GM23338 (cell line): ENCODE results near the gene OR1C1. TPM values are rescaled to one million over a fixed set of nuclear protein-coding genes. Genes with fewer than 3 reads are reported as not detected.

Experiments used
- ATAC-seq: fragments of 200-7000 bp; cut with Tn5 transposase; 3 replicates; pipeline ENCODE4 v1.9.1; 2020
- DNase-seq: peaks from one replicate; pipeline ENCODE4 v3.0.0-alpha.2; 2015; ENCODE audit warnings: low spot score
- H2AFZ ChIP-seq: fragments of 200-600 bp; sonication (generic); 2 replicates; pipeline ENCODE4 v1.8.0; 2016; ENCODE audit warnings: antibody characterized with exemption, mild to moderate bottlenecking, moderate library complexity
- H3F3A ChIP-seq: fragments of 200-600 bp; sonication (generic); replicated peaks from 2 replicates; pipeline ENCODE4 v1.8.0; 2017; ENCODE audit warnings: antibody characterized with exemption, mixed run types, low read depth
- H3K27ac ChIP-seq: fragments of 200-600 bp; sonication (generic); 2 replicates; pipeline ENCODE4 v1.6.1; 2016; ENCODE audit warnings: low read depth
- H3K27me3 ChIP-seq: fragments of 200-600 bp; sonication (generic); 2 replicates; pipeline ENCODE4 v1.8.0; 2016; ENCODE audit warnings: mild to moderate bottlenecking, mixed run types, moderate library complexity; ENCODE audit not compliant: insufficient read depth
- H3K36me3 ChIP-seq: fragments of 200-600 bp; sonication (generic); 2 replicates; pipeline ENCODE4 v1.8.0; 2016; ENCODE audit warnings: mild to moderate bottlenecking; ENCODE audit not compliant: insufficient read depth
- H3K4me1 ChIP-seq: fragments of 200-600 bp; sonication (generic); 2 replicates; pipeline ENCODE4 v1.8.0; 2016; ENCODE audit warnings: mild to moderate bottlenecking, moderate library complexity; ENCODE audit not compliant: insufficient read depth
- H3K4me2 ChIP-seq: fragments of 200-600 bp; sonication (generic); 2 replicates; pipeline ENCODE4 v1.7.1; 2017; ENCODE audit warnings: mixed run types
- H3K4me3 ChIP-seq: fragments of 200-600 bp; sonication (generic); 2 replicates; pipeline ENCODE4 v1.6.1; 2016; ENCODE audit warnings: mixed run types
- H3K79me2 ChIP-seq: fragments of 200-600 bp; sonication (generic); replicated peaks from 2 replicates; pipeline ENCODE4 v1.8.0; 2017; ENCODE audit warnings: mild to moderate bottlenecking; ENCODE audit not compliant: insufficient read depth
- H3K9me2 ChIP-seq: fragments of 200-600 bp; sonication (generic); 2 replicates; pipeline ENCODE4 v1.8.0; 2017; ENCODE audit not compliant: insufficient read depth
- H4K20me1 ChIP-seq: fragments of 200-600 bp; sonication (generic); replicated peaks from 2 replicates; pipeline ENCODE4 v1.8.0; 2017; ENCODE audit warnings: mild to moderate bottlenecking; ENCODE audit not compliant: insufficient read depth
- H3K27ac Mint-ChIP-seq: 2 replicates; pipeline ENCODE4 v1.8.0; 2020; ENCODE audit warnings: inconsistent platforms, mild to moderate bottlenecking, moderate library complexity, mixed read lengths
- H3K27me3 Mint-ChIP-seq: 3 replicates; pipeline ENCODE4 v1.8.0; 2022; ENCODE audit warnings: low read depth, mild to moderate bottlenecking, moderate library complexity, mixed read lengths, inconsistent platforms; ENCODE audit not compliant: insufficient read depth, poor library complexity
- H3K36me3 Mint-ChIP-seq: 3 replicates; pipeline ENCODE4 v1.8.0; 2021; ENCODE audit warnings: low read depth, mild to moderate bottlenecking, inconsistent platforms, moderate library complexity, mixed read lengths
- H3K4me1 Mint-ChIP-seq: 3 replicates; pipeline ENCODE4 v1.8.0; 2020; ENCODE audit warnings: mild to moderate bottlenecking, inconsistent platforms, mixed read lengths
- H3K4me3 Mint-ChIP-seq: 3 replicates; pipeline ENCODE4 v1.8.0; 2021; ENCODE audit warnings: moderate library complexity, mild to moderate bottlenecking, inconsistent platforms, mixed read lengths
- H3K9me3 Mint-ChIP-seq: 3 replicates; pipeline ENCODE4 v1.8.0; 2020; ENCODE audit warnings: moderate library complexity, mild to moderate bottlenecking, inconsistent platforms, mixed read lengths
- CREB1 ChIP-seq: fragments of 250-450 bp; sonication (Bioruptor Pico); IDR thresholded peaks from 2 replicates; pipeline ENCODE4 v1.5.0; 2020; ENCODE audit warnings: low read depth, mild to moderate bottlenecking, moderate library complexity
- EZH2 ChIP-seq: fragments of 200-600 bp; sonication (generic); IDR thresholded peaks from one replicate; pipeline ENCODE4 v1.8.0; 2017; ENCODE audit warnings: antibody characterized with exemption, mild to moderate bottlenecking, low read depth; ENCODE audit not compliant: unreplicated experiment
- EZH2phosphoT487 ChIP-seq: fragments of 200-600 bp; sonication (generic); IDR thresholded peaks from one replicate; pipeline ENCODE4 v1.8.1; 2018; ENCODE audit warnings: antibody characterized with exemption; ENCODE audit not compliant: unreplicated experiment
- JUNB ChIP-seq: IDR thresholded peaks from one replicate; pipeline ENCODE4 v1.6.1; 2016; ENCODE audit warnings: antibody characterized with exemption; ENCODE audit not compliant: unreplicated experiment
- NANOG ChIP-seq: IDR thresholded peaks from 2 replicates; pipeline ENCODE4 v1.6.1; 2016; ENCODE audit warnings: antibody characterized with exemption, borderline replicate concordance
- POLR2AphosphoS5 ChIP-seq: IDR thresholded peaks from 2 replicates; pipeline ENCODE4 v1.6.1; 2016; ENCODE audit warnings: antibody characterized with exemption, low read depth
- STAT1 ChIP-seq: IDR thresholded peaks from one replicate; pipeline ENCODE4 v1.6.1; 2016; ENCODE audit warnings: antibody characterized with exemption; ENCODE audit not compliant: unreplicated experiment
- ZNF114 ChIP-seq: fragments of 250-450 bp; sonication (Bioruptor Pico); IDR thresholded peaks from 2 replicates; pipeline ENCODE4 v1.5.0; 2020; ENCODE audit warnings: mild to moderate bottlenecking, moderate library complexity
- ZNF331 ChIP-seq: fragments of 250-450 bp; sonication (Bioruptor Pico); IDR thresholded peaks from 2 replicates; pipeline ENCODE4 v1.5.0; 2020; ENCODE audit warnings: low read depth, mild to moderate bottlenecking, moderate library complexity
- polyA plus RNA-seq: library from polyadenylated mRNA; unstranded; fragments of >200 nt; fragmentation: Nextera tagmentation; extraction: Ambion mirVana; gene quantifications from 2 replicates; pipeline ENCODE4 v1.2.1, GENCODE V29; 2016
- total RNA-seq: library from RNA; depleted of rRNA; stranded (reverse); fragments of >200 nt; shearing (Covaris generic); gene quantifications from 2 replicates; pipeline ENCODE4 v1.2.3, GENCODE V29; 2014
- TF ChIP-seq, protein P1 (sequence below): fragments of 250-450 bp; sonication (Bioruptor Pico); IDR thresholded peaks from 2 replicates; pipeline ENCODE4 v1.5.0; 2020; ENCODE audit warnings: mild to moderate bottlenecking, moderate library complexity
- TF ChIP-seq, protein P2 (sequence below): IDR thresholded peaks from 2 replicates; pipeline ENCODE4 v1.6.1; 2016; ENCODE audit warnings: antibody characterized with exemption
- TF ChIP-seq, protein P3 (sequence below): IDR thresholded peaks from one replicate; pipeline ENCODE4 v1.6.1; 2018; ENCODE audit warnings: antibody characterized with exemption; ENCODE audit not compliant: unreplicated experiment
- TF ChIP-seq, protein P4 (sequence below), 2 experiments: fragments of 200-600 bp in 1 of 2; sonication (generic) in 1 of 2; conservative IDR thresholded peaks; 2 replicates each; pipeline versions ENCODE4 v1.5.1 to v1.6.1; 2016 to 2017; ENCODE audit warnings: antibody characterized with exemption in 2 of 2, low read depth in 2 of 2, mild to moderate bottlenecking in 2 of 2, moderate library complexity in 1 of 2

OR1C1 gene
- total and polyA plus RNA-seq, 2 experiments from 2014 or later: 0.21 TPM; not detected in 1

DNA sequence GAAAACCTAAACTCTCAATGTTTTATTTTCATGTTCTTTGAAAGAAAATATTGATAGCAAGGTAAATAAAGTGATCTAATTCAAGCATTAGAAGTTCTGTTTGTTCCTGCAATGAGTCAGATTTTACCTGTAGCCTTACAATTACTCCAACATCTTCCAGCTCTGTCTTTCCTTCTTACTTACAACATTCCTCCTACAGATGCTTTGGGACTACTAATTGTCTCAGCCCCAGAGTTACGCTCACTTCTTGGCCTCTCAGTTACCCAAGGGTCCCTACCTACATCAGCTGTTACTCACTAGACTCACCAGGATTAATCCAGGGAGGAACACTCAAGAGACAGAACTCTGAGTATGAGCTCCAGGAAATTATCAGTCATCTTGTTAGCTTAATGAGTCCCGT is 37.2 kb upstream of the OR1C1 start:
- ATAC-seq (no peak), DNase-seq (no peak)
- TF ChIP-seq STAT1: no peak
- TF ChIP-seq POLR2AphosphoS5: no peak
- TF ChIP-seq CREB1 (CRISPR knock-in tag): no peak
- no peak for TF ChIP-seq ZNF114 (CRISPR knock-in tag)
- TF ChIP-seq ZNF331 (CRISPR knock-in tag): no peak
- TF ChIP-seq EZH2phosphoT487: no peak
- no peak for TF ChIP-seq JUNB
- TF ChIP-seq, protein P1, sequence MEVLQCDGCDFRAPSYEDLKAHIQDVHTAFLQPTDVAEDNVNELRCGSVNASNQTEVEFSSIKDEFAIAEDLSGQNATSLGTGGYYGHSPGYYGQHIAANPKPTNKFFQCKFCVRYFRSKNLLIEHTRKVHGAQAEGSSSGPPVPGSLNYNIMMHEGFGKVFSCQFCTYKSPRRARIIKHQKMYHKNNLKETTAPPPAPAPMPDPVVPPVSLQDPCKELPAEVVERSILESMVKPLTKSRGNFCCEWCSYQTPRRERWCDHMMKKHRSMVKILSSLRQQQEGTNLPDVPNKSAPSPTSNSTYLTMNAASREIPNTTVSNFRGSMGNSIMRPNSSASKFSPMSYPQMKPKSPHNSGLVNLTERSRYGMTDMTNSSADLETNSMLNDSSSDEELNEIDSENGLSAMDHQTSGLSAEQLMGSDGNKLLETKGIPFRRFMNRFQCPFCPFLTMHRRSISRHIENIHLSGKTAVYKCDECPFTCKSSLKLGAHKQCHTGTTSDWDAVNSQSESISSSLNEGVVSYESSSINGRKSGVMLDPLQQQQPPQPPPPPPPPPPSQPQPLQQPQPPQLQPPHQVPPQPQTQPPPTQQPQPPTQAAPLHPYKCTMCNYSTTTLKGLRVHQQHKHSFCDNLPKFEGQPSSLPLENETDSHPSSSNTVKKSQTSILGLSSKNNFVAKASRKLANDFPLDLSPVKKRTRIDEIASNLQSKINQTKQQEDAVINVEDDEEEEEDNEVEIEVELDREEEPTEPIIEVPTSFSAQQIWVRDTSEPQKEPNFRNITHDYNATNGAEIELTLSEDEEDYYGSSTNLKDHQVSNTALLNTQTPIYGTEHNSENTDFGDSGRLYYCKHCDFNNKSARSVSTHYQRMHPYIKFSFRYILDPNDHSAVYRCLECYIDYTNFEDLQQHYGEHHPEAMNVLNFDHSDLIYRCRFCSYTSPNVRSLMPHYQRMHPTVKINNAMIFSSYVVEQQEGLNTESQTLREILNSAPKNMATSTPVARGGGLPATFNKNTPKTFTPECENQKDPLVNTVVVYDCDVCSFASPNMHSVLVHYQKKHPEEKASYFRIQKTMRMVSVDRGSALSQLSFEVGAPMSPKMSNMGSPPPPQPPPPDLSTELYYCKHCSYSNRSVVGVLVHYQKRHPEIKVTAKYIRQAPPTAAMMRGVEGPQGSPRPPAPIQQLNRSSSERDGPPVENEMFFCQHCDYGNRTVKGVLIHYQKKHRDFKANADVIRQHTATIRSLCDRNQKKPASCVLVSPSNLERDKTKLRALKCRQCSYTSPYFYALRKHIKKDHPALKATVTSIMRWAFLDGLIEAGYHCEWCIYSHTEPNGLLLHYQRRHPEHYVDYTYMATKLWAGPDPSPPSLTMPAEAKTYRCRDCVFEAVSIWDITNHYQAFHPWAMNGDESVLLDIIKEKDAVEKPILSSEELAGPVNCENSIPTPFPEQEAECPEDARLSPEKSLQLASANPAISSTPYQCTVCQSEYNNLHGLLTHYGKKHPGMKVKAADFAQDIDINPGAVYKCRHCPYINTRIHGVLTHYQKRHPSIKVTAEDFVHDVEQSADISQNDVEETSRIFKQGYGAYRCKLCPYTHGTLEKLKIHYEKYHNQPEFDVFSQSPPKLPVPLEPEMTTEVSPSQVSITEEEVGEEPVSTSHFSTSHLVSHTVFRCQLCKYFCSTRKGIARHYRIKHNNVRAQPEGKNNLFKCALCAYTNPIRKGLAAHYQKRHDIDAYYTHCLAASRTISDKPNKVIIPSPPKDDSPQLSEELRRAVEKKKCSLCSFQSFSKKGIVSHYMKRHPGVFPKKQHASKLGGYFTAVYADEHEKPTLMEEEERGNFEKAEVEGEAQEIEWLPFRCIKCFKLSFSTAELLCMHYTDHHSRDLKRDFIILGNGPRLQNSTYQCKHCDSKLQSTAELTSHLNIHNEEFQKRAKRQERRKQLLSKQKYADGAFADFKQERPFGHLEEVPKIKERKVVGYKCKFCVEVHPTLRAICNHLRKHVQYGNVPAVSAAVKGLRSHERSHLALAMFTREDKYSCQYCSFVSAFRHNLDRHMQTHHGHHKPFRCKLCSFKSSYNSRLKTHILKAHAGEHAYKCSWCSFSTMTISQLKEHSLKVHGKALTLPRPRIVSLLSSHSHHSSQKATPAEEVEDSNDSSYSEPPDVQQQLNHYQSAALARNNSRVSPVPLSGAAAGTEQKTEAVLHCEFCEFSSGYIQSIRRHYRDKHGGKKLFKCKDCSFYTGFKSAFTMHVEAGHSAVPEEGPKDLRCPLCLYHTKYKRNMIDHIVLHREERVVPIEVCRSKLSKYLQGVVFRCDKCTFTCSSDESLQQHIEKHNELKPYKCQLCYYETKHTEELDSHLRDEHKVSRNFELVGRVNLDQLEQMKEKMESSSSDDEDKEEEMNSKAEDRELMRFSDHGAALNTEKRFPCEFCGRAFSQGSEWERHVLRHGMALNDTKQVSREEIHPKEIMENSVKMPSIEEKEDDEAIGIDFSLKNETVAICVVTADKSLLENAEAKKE (CRISPR knock-in tag): no peak
- TF ChIP-seq NANOG: no peak
- TF ChIP-seq, protein P2, sequence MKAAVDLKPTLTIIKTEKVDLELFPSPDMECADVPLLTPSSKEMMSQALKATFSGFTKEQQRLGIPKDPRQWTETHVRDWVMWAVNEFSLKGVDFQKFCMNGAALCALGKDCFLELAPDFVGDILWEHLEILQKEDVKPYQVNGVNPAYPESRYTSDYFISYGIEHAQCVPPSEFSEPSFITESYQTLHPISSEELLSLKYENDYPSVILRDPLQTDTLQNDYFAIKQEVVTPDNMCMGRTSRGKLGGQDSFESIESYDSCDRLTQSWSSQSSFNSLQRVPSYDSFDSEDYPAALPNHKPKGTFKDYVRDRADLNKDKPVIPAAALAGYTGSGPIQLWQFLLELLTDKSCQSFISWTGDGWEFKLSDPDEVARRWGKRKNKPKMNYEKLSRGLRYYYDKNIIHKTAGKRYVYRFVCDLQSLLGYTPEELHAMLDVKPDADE: no peak
- TF ChIP-seq EZH2: no peak
- TF ChIP-seq, protein P3, sequence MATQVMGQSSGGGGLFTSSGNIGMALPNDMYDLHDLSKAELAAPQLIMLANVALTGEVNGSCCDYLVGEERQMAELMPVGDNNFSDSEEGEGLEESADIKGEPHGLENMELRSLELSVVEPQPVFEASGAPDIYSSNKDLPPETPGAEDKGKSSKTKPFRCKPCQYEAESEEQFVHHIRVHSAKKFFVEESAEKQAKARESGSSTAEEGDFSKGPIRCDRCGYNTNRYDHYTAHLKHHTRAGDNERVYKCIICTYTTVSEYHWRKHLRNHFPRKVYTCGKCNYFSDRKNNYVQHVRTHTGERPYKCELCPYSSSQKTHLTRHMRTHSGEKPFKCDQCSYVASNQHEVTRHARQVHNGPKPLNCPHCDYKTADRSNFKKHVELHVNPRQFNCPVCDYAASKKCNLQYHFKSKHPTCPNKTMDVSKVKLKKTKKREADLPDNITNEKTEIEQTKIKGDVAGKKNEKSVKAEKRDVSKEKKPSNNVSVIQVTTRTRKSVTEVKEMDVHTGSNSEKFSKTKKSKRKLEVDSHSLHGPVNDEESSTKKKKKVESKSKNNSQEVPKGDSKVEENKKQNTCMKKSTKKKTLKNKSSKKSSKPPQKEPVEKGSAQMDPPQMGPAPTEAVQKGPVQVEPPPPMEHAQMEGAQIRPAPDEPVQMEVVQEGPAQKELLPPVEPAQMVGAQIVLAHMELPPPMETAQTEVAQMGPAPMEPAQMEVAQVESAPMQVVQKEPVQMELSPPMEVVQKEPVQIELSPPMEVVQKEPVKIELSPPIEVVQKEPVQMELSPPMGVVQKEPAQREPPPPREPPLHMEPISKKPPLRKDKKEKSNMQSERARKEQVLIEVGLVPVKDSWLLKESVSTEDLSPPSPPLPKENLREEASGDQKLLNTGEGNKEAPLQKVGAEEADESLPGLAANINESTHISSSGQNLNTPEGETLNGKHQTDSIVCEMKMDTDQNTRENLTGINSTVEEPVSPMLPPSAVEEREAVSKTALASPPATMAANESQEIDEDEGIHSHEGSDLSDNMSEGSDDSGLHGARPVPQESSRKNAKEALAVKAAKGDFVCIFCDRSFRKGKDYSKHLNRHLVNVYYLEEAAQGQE: no peak
- TF ChIP-seq, protein P4, sequence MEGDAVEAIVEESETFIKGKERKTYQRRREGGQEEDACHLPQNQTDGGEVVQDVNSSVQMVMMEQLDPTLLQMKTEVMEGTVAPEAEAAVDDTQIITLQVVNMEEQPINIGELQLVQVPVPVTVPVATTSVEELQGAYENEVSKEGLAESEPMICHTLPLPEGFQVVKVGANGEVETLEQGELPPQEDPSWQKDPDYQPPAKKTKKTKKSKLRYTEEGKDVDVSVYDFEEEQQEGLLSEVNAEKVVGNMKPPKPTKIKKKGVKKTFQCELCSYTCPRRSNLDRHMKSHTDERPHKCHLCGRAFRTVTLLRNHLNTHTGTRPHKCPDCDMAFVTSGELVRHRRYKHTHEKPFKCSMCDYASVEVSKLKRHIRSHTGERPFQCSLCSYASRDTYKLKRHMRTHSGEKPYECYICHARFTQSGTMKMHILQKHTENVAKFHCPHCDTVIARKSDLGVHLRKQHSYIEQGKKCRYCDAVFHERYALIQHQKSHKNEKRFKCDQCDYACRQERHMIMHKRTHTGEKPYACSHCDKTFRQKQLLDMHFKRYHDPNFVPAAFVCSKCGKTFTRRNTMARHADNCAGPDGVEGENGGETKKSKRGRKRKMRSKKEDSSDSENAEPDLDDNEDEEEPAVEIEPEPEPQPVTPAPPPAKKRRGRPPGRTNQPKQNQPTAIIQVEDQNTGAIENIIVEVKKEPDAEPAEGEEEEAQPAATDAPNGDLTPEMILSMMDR (conservative IDR thresholded peaks at IDR 0.05; ENCODE audit: low read depth in 2 of 2): no peak
- Mint-ChIP-seq H3K27ac (no peak overlapping the region), H3K36me3 (peaks cover 7% of the 10 kb centered on the region; the same call in 2 of the 3 replicates), H3K4me1 (no peaks in the 10 kb centered on the region), H3K4me3 (no peak overlapping the region), H3K27me3 (no peaks in the 10 kb centered on the region), H3K9me3 (peaks cover 52% of the 10 kb centered on the region)
- Histone ChIP-seq H3K36me3 (no peaks in the 10 kb centered on the region), H4K20me1 (no peaks in the 10 kb centered on the region), H3K27ac (no peak overlapping the region), H3K4me2 (no peak overlapping the region), H3K4me1 (no peaks in the 10 kb centered on the region), H3F3A (no peaks in the 10 kb centered on the region), H3K4me3 (no peak overlapping the region), H3K79me2 (no peaks in the 10 kb centered on the region), H3K9me2 (no peaks in the 10 kb centered on the region), H3K27me3 (no peaks in the 10 kb centered on the region), H2AFZ (no peak overlapping the region)
